ENCODE results near the gene CLASP2. TPM values are rescaled to one million over a fixed set of nuclear protein-coding genes. Genes with fewer than 3 reads are reported as not detected.
"Not testable (repeated sequence)": the region's sequence is repeated elsewhere in the genome, so short reads cannot be mapped to it uniquely, and the experiment has no call there.

Gene CLASP2
- total RNA-seq, 1 donor from 2014 or later = 70.9 TPM

- peaks cover 12% of the 10 kb centered on the region for H3K9me3 Mint-ChIP-seq
- H3K27ac Mint-ChIP-seq = no peak overlapping the region
- peaks cover 61% of the 10 kb centered on the region for H3K36me3 Mint-ChIP-seq (ENCODE audit: low read depth)
- H3K4me1 Mint-ChIP-seq (ENCODE audit: low read depth) = no peaks in the 10 kb centered on the region
- DNase-seq (ENCODE audit: low spot score) = no peak
- H3K27me3 Mint-ChIP-seq (ENCODE audit: low read depth) = no peaks in the 10 kb centered on the region
- no peak overlapping the region for H3K4me3 Mint-ChIP-seq (ENCODE audit: low read depth)
- intact Hi-C loops (cut with micrococcal nuclease) = no loop called here
These were observed 213.0 kb downstream of the CLASP2 start for GRCh38 chr3:33505027-33505426.

- intact Hi-C loops (cut with micrococcal nuclease) = no loop called here
- no peak for DNase-seq (ENCODE audit: low spot score)
- Mint-ChIP-seq H3K4me1 (ENCODE audit: low read depth) (no peaks in the 10 kb centered on the region), H3K36me3 (ENCODE audit: low read depth) (peaks cover 36% of the 10 kb centered on the region), H3K27me3 (ENCODE audit: low read depth) (no peaks in the 10 kb centered on the region), H3K9me3 (peaks cover 11% of the 10 kb centered on the region), H3K4me3 (ENCODE audit: low read depth) (no peak overlapping the region), H3K27ac (no peak overlapping the region)
These were observed 221.6 kb downstream of the CLASP2 start for GRCh38 chr3:33496449-33496848.

- Mint-ChIP-seq H3K27ac (no peak overlapping the region), H3K36me3 (ENCODE audit: low read depth) (no peaks in the 10 kb centered on the region), H3K27me3 (ENCODE audit: low read depth) (no peaks in the 10 kb centered on the region), H3K4me3 (ENCODE audit: low read depth) (no peak overlapping the region), H3K9me3 (no peaks in the 10 kb centered on the region), H3K4me1 (ENCODE audit: low read depth) (no peaks in the 10 kb centered on the region)
- DNase-seq (ENCODE audit: low spot score) = no peak
- intact Hi-C loops (cut with micrococcal nuclease) = no loop called here
These were observed 226.3 kb downstream of the CLASP2 start for GRCh38 chr3:33491721-33492120.

GRCh38 chr3:33490641-33491241, 227.3 kb downstream of the CLASP2 start:
- no peak for DNase-seq (ENCODE audit: low spot score)
- Mint-ChIP-seq H3K9me3 (no peaks in the 10 kb centered on the region), H3K36me3 (ENCODE audit: low read depth) (no peaks in the 10 kb centered on the region), H3K4me3 (ENCODE audit: low read depth) (no peak overlapping the region), H3K4me1 (ENCODE audit: low read depth) (no peaks in the 10 kb centered on the region), H3K27ac (no peak overlapping the region), H3K27me3 (ENCODE audit: low read depth) (no peaks in the 10 kb centered on the region)
- intact Hi-C loops (cut with micrococcal nuclease) = no loop called here

GRCh38 chr3:33488683-33489082, 229.4 kb downstream of the CLASP2 start:
- Mint-ChIP-seq H3K27me3 (ENCODE audit: low read depth) (no peaks in the 10 kb centered on the region), H3K4me1 (ENCODE audit: low read depth) (no peaks in the 10 kb centered on the region), H3K4me3 (ENCODE audit: low read depth) (no peak overlapping the region), H3K9me3 (no peaks in the 10 kb centered on the region), H3K27ac (no peak overlapping the region), H3K36me3 (ENCODE audit: low read depth) (no peaks in the 10 kb centered on the region)
- intact Hi-C loops (cut with micrococcal nuclease) = no loop called here
- DNase-seq (ENCODE audit: low spot score) = no peak

- DNase-seq (ENCODE audit: low spot score) = no peak
These were observed 229.8 kb downstream of the CLASP2 start for GRCh38 chr3:33488246-33488645.

GRCh38 chr3:33482111-33482521, 235.9 kb downstream of the CLASP2 start:
- Mint-ChIP-seq H3K27ac (no peak overlapping the region), H3K9me3 (peaks cover 8% of the 10 kb centered on the region), H3K4me3 (ENCODE audit: low read depth) (no peak overlapping the region), H3K27me3 (ENCODE audit: low read depth) (no peaks in the 10 kb centered on the region), H3K36me3 (ENCODE audit: low read depth) (no peaks in the 10 kb centered on the region), H3K4me1 (ENCODE audit: low read depth) (no peaks in the 10 kb centered on the region)
- no peak for DNase-seq (ENCODE audit: low spot score)
- intact Hi-C loops (cut with micrococcal nuclease) = no loop called here

More at GRCh38 chr3:33488246-33488645, 229.8 kb downstream of the CLASP2 start:
- no peaks in the 10 kb centered on the region for H3K36me3 Mint-ChIP-seq (ENCODE audit: low read depth)
- no peak overlapping the region for H3K27ac Mint-ChIP-seq
- no peaks in the 10 kb centered on the region for H3K9me3 Mint-ChIP-seq
- no peaks in the 10 kb centered on the region for H3K27me3 Mint-ChIP-seq (ENCODE audit: low read depth)
- intact Hi-C loops (cut with micrococcal nuclease) = no loop called here
- H3K4me3 Mint-ChIP-seq (ENCODE audit: low read depth) = no peak overlapping the region
- no peaks in the 10 kb centered on the region for H3K4me1 Mint-ChIP-seq (ENCODE audit: low read depth)

- H3K27ac Mint-ChIP-seq = no peak overlapping the region
- H3K36me3 Mint-ChIP-seq (ENCODE audit: low read depth) = no peaks in the 10 kb centered on the region
- H3K27me3 Mint-ChIP-seq (ENCODE audit: low read depth) = no peaks in the 10 kb centered on the region
- H3K9me3 Mint-ChIP-seq = no peaks in the 10 kb centered on the region
- intact Hi-C loops (cut with micrococcal nuclease) = no loop called here
- H3K4me3 Mint-ChIP-seq (ENCODE audit: low read depth) = no peak overlapping the region
- no peak for DNase-seq (ENCODE audit: low spot score)
- H3K4me1 Mint-ChIP-seq (ENCODE audit: low read depth) = no peaks in the 10 kb centered on the region
These were observed 243.2 kb downstream of the CLASP2 start for GRCh38 chr3:33474896-33475295.

GRCh38 chr3:33473813-33474212, 244.2 kb downstream of the CLASP2 start:
- Mint-ChIP-seq H3K9me3 (no peaks in the 10 kb centered on the region), H3K27ac (no peak overlapping the region), H3K4me3 (ENCODE audit: low read depth) (no peak overlapping the region), H3K27me3 (ENCODE audit: low read depth) (no peaks in the 10 kb centered on the region), H3K36me3 (ENCODE audit: low read depth) (no peaks in the 10 kb centered on the region), H3K4me1 (ENCODE audit: low read depth) (no peaks in the 10 kb centered on the region)
- intact Hi-C loops (cut with micrococcal nuclease) = no loop called here
- no peak for DNase-seq (ENCODE audit: low spot score)

GRCh38 chr3:33467786-33468185, 250.3 kb downstream of the CLASP2 start:
- Mint-ChIP-seq H3K27me3 (ENCODE audit: low read depth) (no peaks in the 10 kb centered on the region), H3K4me1 (ENCODE audit: low read depth) (no peaks in the 10 kb centered on the region), H3K9me3 (peaks cover 7% of the 10 kb centered on the region), H3K36me3 (ENCODE audit: low read depth) (peaks cover 6% of the 10 kb centered on the region), H3K27ac (no peak overlapping the region), H3K4me3 (ENCODE audit: low read depth) (no peak overlapping the region)
- DNase-seq (ENCODE audit: low spot score) = no peak
- intact Hi-C loops (cut with micrococcal nuclease) = no loop called here

- intact Hi-C loops (cut with micrococcal nuclease) = no loop called here
- H3K4me1 Mint-ChIP-seq (ENCODE audit: low read depth) = no peaks in the 10 kb centered on the region
- H3K4me3 Mint-ChIP-seq (ENCODE audit: low read depth) = no peak overlapping the region
- H3K9me3 Mint-ChIP-seq = peaks cover 23% of the 10 kb centered on the region
- no peaks in the 10 kb centered on the region for H3K27me3 Mint-ChIP-seq (ENCODE audit: low read depth)
- no peak overlapping the region for H3K27ac Mint-ChIP-seq
- peaks cover 3% of the 10 kb centered on the region for H3K36me3 Mint-ChIP-seq (ENCODE audit: low read depth)
- DNase-seq (ENCODE audit: low spot score) = no peak
These were observed 257.0 kb downstream of the CLASP2 start for GRCh38 chr3:33461097-33461496.

- H3K27me3 Mint-ChIP-seq (ENCODE audit: low read depth); H3K4me1 Mint-ChIP-seq (ENCODE audit: low read depth); H3K4me3 Mint-ChIP-seq (ENCODE audit: low read depth); DNase-seq (ENCODE audit: low spot score); H3K27ac Mint-ChIP-seq; intact Hi-C loops (cut with micrococcal nuclease); H3K36me3 Mint-ChIP-seq (ENCODE audit: low read depth): not testable (repeated sequence)
- H3K9me3 Mint-ChIP-seq = peaks cover 23% of the 10 kb centered on the region
These were observed 258.5 kb downstream of the CLASP2 start for GRCh38 chr3:33459577-33459976.

- peaks cover 3% of the 10 kb centered on the region for H3K4me1 Mint-ChIP-seq (ENCODE audit: low read depth)
- peaks cover 13% of the 10 kb centered on the region for H3K36me3 Mint-ChIP-seq (ENCODE audit: low read depth)
- H3K9me3 Mint-ChIP-seq = peaks cover 30% of the 10 kb centered on the region
- no peak overlapping the region for H3K4me3 Mint-ChIP-seq (ENCODE audit: low read depth)
- intact Hi-C loops (cut with micrococcal nuclease) = no loop called here
- H3K27me3 Mint-ChIP-seq (ENCODE audit: low read depth) = no peaks in the 10 kb centered on the region
- no peak for DNase-seq (ENCODE audit: low spot score)
- no peak overlapping the region for H3K27ac Mint-ChIP-seq
These were observed 259.6 kb downstream of the CLASP2 start for GRCh38 chr3:33458446-33458845.

GRCh38 chr3:33456756-33457155, 261.3 kb downstream of the CLASP2 start:
- H3K4me1 Mint-ChIP-seq (ENCODE audit: low read depth) = peaks cover 3% of the 10 kb centered on the region
- H3K27me3 Mint-ChIP-seq (ENCODE audit: low read depth) = no peaks in the 10 kb centered on the region
- intact Hi-C loops (cut with micrococcal nuclease) = no loop called here

More at GRCh38 chr3:33456756-33457155, 261.3 kb downstream of the CLASP2 start:
- no peak for DNase-seq (ENCODE audit: low spot score)
- Mint-ChIP-seq H3K36me3 (ENCODE audit: low read depth) (peaks cover 13% of the 10 kb centered on the region), H3K27ac (no peak overlapping the region), H3K4me3 (ENCODE audit: low read depth) (no peak overlapping the region), H3K9me3 (peaks cover 30% of the 10 kb centered on the region)
